ENCODE results near the gene FAM221A. TPM values are rescaled to one million over a fixed set of nuclear protein-coding genes. Genes with fewer than 3 reads are reported as not detected.
"Not testable (repeated sequence)": the region's sequence is repeated elsewhere in the genome, so short reads cannot be mapped to it uniquely, and the experiment has no call there.

Gene FAM221A
- 2.5 TPM for polyA plus RNA-seq (ENCODE audit: insufficient read length)

- DNase-seq: peak; percentile 90
Measured at GRCh38 chr7:23679898-23680413, at the start of gene FAM221A. Gene FAM221A, plus strand, starts transcription at chr7:23680199. Its CDS starts 20 bp downstream, at chr7:23680219.

GRCh38 chr7:23633417-23633816 lies 46.6 kb upstream of the FAM221A start:
- DNase-seq: no peak

- no peak for DNase-seq
Measured at GRCh38 chr7:23645822-23646221, 34.2 kb upstream of the FAM221A start.

GRCh38 chr7:23653942-23654341 lies 26.1 kb upstream of the FAM221A start:
- DNase-seq: no peak

- DNase-seq: no peak
Measured at GRCh38 chr7:23654508-23654907, 25.5 kb upstream of the FAM221A start.

- DNase-seq: no peak
Measured at GRCh38 chr7:23655433-23655832, 24.6 kb upstream of the FAM221A start.

GRCh38 chr7:23658831-23659427 lies 21.1 kb upstream of the FAM221A start:
- no peak for DNase-seq

GRCh38 chr7:23661385-23661784 lies 18.6 kb upstream of the FAM221A start:
- no peak for DNase-seq

GRCh38 chr7:23662124-23662983 lies 17.6 kb upstream of the FAM221A start:
- DNase-seq: peak; percentile 31

GRCh38 chr7:23662984-23663313 lies 17.1 kb upstream of the FAM221A start:
- DNase-seq: no peak

- no peak for DNase-seq
Measured at GRCh38 chr7:23664122-23664521, 15.9 kb upstream of the FAM221A start.

GRCh38 chr7:23672033-23672432 lies 8.0 kb upstream of the FAM221A start:
- no peak for DNase-seq

- peak; percentile 48 for DNase-seq
Measured at GRCh38 chr7:23680414-23681405, 711 bp downstream of the FAM221A start.

- not testable (repeated sequence) for DNase-seq
Measured at GRCh38 chr7:23684041-23684440, 4.0 kb downstream of the FAM221A start.

- DNase-seq: no peak
Measured at GRCh38 chr7:23685731-23686130, 5.7 kb downstream of the FAM221A start.

GRCh38 chr7:23687011-23687410 lies 7.0 kb downstream of the FAM221A start:
- no peak for DNase-seq

GRCh38 chr7:23689165-23689564 lies 9.2 kb downstream of the FAM221A start:
- no peak for DNase-seq

- DNase-seq: no peak
Measured at GRCh38 chr7:23691320-23691719, 11.3 kb downstream of the FAM221A start.

- DNase-seq: no peak
Measured at GRCh38 chr7:23693224-23693623, 13.2 kb downstream of the FAM221A start.

- peak; percentile 16 for DNase-seq
Measured at GRCh38 chr7:23696916-23697441, 17.0 kb downstream of the FAM221A start.

- DNase-seq: no peak
Measured at GRCh38 chr7:23698822-23699221, 18.8 kb downstream of the FAM221A start.

- DNase-seq: no peak
Measured at GRCh38 chr7:23700046-23700445, 20.0 kb downstream of the FAM221A start.

All from hindlimb muscle (tissue), 1 donor.